Osteocyte (in vitro differentiated cells): ENCODE data around the gene KIF26A. TPM values are rescaled to one million over a fixed set of nuclear protein-coding genes. Genes with fewer than 3 reads are reported as not detected.
"Not testable (repeated sequence)": the region's sequence is repeated elsewhere in the genome, so short reads cannot be mapped to it uniquely, and the experiment has no call there.

Source experiments
- DNase-seq: peaks from one replicate; pipeline ENCODE4 v3.0.0; 2021; ENCODE audit warnings: mixed read lengths; ENCODE audit not compliant: unreplicated experiment; ENCODE audit errors: extremely low spot score
- H3K27ac Mint-ChIP-seq: one replicate; pipeline ENCODE4 v1.8.0; 2021; ENCODE audit warnings: mild to moderate bottlenecking, mixed read lengths; ENCODE audit not compliant: unreplicated experiment
- H3K27me3 Mint-ChIP-seq: one replicate; pipeline ENCODE4 v1.8.0; 2021; ENCODE audit warnings: mixed read lengths; ENCODE audit not compliant: unreplicated experiment
- H3K36me3 Mint-ChIP-seq: one replicate; pipeline ENCODE4 v1.8.0; 2021; ENCODE audit warnings: mixed read lengths; ENCODE audit not compliant: unreplicated experiment
- H3K4me1 Mint-ChIP-seq: one replicate; pipeline ENCODE4 v1.8.0; 2021; ENCODE audit warnings: mixed read lengths; ENCODE audit not compliant: unreplicated experiment
- H3K4me3 Mint-ChIP-seq: one replicate; pipeline ENCODE4 v1.8.0; 2021; ENCODE audit warnings: mild to moderate bottlenecking, moderate library complexity, mixed read lengths; ENCODE audit not compliant: unreplicated experiment
- H3K9me3 Mint-ChIP-seq: one replicate; pipeline ENCODE4 v1.8.0; 2021; ENCODE audit warnings: mixed read lengths; ENCODE audit not compliant: unreplicated experiment
- CTCF ChIP-seq: fragments of 200-600 bp; sonication (generic); IDR thresholded peaks from 2 replicates; pipeline ENCODE4 v1.5.0; 2021; ENCODE audit warnings: antibody characterized with exemption, mild to moderate bottlenecking, moderate library complexity
- total RNA-seq: library from RNA; stranded (reverse); gene quantifications from 2 replicates; pipeline ENCODE4 v1.2.1, GENCODE V29; 2021

The KIF26A gene
- total RNA-seq, 1 donor from 2014 or later: 4.5 TPM

- Mint-ChIP-seq H3K27me3 (no peaks in the 10 kb centered on the region), H3K4me3 (no peak overlapping the region)
Observed at GRCh38 chr14:104223101-104224041, 85.0 kb downstream of the KIF26A start.

GRCh38 chr14:104224131-104224505 lies 85.7 kb downstream of the KIF26A start:
- no peaks in the 10 kb centered on the region for H3K4me1 Mint-ChIP-seq
- no peaks in the 10 kb centered on the region for H3K36me3 Mint-ChIP-seq
- H3K27me3 Mint-ChIP-seq: no peaks in the 10 kb centered on the region
- H3K27ac Mint-ChIP-seq: no peak overlapping the region
- peaks cover 7% of the 10 kb centered on the region for H3K9me3 Mint-ChIP-seq
- DNase-seq: no peak
- H3K4me3 Mint-ChIP-seq: no peak overlapping the region
- TF ChIP-seq CTCF: no peak

More at GRCh38 chr14:104223101-104224041, 85.0 kb downstream of the KIF26A start:
- no peaks in the 10 kb centered on the region for H3K4me1 Mint-ChIP-seq
- TF ChIP-seq CTCF: no peak
- H3K27ac Mint-ChIP-seq: no peak overlapping the region
- no peaks in the 10 kb centered on the region for H3K36me3 Mint-ChIP-seq
- peaks cover 7% of the 10 kb centered on the region for H3K9me3 Mint-ChIP-seq
- no peak for DNase-seq

- peaks cover 7% of the 10 kb centered on the region for H3K9me3 Mint-ChIP-seq
- H3K4me1 Mint-ChIP-seq: no peaks in the 10 kb centered on the region
- H3K4me3 Mint-ChIP-seq: no peak overlapping the region
- no peak for DNase-seq
- H3K27me3 Mint-ChIP-seq: no peaks in the 10 kb centered on the region
- TF ChIP-seq CTCF: peak; percentile 25
- H3K27ac Mint-ChIP-seq: no peak overlapping the region
- H3K36me3 Mint-ChIP-seq: no peaks in the 10 kb centered on the region
Observed at GRCh38 chr14:104224506-104225277, 86.3 kb downstream of the KIF26A start.

- not testable (repeated sequence) for DNase-seq, H3K27ac Mint-ChIP-seq, H3K4me3 Mint-ChIP-seq, H3K36me3 Mint-ChIP-seq, H3K27me3 Mint-ChIP-seq, H3K4me1 Mint-ChIP-seq, H3K9me3 Mint-ChIP-seq
Observed at GRCh38 chr14:104225278-104226190, 87.1 kb downstream of the KIF26A start.
